ENCODE data around the gene KLHL3.

The KLHL3 gene

DNA sequence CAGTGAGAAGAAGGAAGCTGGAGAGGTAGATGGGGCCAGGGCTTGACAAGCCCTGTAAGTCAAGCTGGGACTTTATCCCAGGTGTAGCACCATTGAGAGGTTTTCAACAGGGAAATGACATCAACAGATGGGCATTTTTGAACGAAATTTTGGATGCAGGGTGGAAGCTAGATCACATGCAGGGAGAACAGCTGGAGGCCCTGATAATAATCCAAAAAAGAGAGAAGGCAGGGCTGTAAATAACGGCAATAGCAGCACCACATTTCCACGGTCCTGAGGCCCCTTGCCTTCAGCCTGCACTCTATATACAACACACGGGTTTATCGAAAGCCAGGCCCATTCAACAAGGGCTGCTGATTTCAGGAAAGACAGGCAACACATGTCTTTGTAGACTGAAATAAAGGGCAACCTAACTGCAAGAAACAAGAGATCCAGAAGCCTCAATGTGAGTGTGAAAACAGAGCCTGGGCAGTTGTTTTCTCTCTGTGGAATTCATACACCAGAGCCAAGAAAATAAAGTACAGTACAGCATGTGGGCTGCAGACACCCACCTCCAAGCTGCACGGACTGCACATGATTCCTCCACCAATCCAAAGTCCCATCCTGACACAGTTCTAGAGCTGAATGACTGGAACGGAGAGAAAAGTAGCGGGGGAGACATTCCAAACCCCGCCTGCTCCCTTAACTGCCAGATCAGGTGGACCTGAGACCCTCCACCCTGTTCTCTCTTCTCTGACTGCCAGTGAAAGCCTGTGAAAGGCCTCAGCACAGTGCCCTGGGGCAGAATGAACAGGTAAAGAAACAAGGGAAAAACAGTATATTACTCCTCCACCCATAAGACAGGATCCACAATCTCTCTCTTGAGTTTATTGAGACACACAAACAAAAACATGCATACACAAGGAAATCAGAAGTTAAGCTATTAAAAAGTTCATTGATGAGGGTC lies 36.3 kb downstream of the KLHL3 start:
- TF ChIP-seq Cebpa-rat (IDR thresholded peaks at IDR 0.05), result no peak
- peaks cover 20% of the 10 kb centered on the region for H3K4me1 ChIP-seq
- no peak overlapping the region for H3K9ac ChIP-seq
- no peaks in the 10 kb centered on the region for H4K20me1 ChIP-seq
- H3K36me3 ChIP-seq, result peaks cover 6% of the 10 kb centered on the region; the same call in 1 of the 2 replicates
- no peaks in the 10 kb centered on the region for H3K9me3 ChIP-seq
- H3K27me3 ChIP-seq, result no peaks in the 10 kb centered on the region
- H3K27ac ChIP-seq, result no peak overlapping the region
- no peak overlapping the region for H3K4me2 ChIP-seq
- H3K4me3 ChIP-seq, result no peak overlapping the region

DNA sequence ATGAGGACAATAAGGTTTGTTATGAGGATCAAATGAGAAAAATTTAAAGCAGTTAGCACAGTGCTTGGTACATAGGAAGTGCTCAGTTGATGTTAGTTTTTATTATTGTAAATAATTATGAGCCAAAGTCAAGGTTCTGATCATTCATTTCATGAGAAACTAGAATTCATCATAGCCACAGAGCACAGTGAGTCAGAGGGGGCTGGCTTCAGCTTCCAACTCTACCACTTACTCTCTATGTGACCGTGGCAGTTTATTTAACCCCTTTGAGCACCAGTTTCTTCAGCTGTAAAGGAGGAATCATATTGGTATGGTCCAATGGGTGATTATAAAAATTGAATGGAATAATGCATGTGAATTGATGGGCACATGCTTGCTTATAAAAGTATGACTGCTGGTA lies 39.4 kb downstream of the KLHL3 start:
- Histone ChIP-seq H4K20me1 (no peaks in the 10 kb centered on the region), H3K36me3 (peaks cover 15% of the 10 kb centered on the region; the same call in 1 of the 2 replicates), H3K9me3 (no peaks in the 10 kb centered on the region), H3K4me1 (peaks cover 20% of the 10 kb centered on the region), H3K9ac (no peak overlapping the region), H3K4me3 (no peak overlapping the region), H3K27me3 (no peaks in the 10 kb centered on the region), H3K4me2 (peak overlapping the region; percentile 74), H3K27ac (peak overlapping the region; percentile 69; the same call in 1 of the 2 replicates)
- TF ChIP-seq Cebpa-rat (IDR thresholded peaks at IDR 0.05), result no peak

DNA sequence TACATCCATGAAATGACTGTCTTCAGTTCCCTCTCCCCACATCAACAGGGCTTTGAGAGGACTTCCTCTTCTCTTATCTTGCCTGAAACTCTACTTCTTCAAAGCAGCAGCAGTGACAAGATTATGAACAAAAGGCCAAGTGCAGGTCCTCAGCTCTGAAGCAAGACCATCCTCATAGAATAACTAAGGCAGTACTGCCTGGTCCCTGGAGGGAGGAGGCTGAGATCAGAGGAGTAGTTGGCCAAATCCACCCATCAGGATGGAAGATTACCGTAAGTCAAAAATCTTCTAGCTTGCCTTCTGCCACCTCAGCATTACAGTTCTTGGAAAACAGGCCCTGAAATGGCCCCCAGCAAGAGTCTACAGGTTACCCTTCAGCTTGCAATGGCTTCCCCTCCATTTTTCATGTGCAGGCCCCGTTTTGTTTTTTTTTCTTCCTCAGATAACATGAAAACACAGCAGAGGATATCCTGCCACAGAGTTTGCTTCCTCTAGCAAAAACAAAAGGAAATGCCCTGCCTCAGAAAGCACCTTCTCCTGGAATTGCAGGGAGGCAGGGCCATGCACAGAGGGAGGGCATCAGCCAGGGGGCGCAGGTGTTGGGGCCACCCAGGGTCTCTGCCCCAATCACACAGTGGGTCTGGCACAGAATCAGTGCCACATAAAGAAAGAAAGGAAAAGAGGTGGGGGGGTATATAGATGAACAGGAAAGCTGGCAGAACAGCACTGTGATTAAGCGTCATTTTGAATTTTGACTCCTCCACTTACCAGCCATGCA lies 40.0 kb downstream of the KLHL3 start:
- Histone ChIP-seq H4K20me1 (no peaks in the 10 kb centered on the region), H3K4me3 (no peak overlapping the region), H3K27me3 (no peaks in the 10 kb centered on the region), H3K4me2 (peak overlapping the region; percentile 74), H3K27ac (peak overlapping the region; percentile 69), H3K4me1 (peaks cover 20% of the 10 kb centered on the region), H3K9ac (peak overlapping the region; percentile 25; the same call in 1 of the 2 replicates), H3K36me3 (peaks cover 15% of the 10 kb centered on the region; the same call in 1 of the 2 replicates), H3K9me3 (no peaks in the 10 kb centered on the region)
- no peak for TF ChIP-seq Cebpa-rat (IDR thresholded peaks at IDR 0.05)

DNA sequence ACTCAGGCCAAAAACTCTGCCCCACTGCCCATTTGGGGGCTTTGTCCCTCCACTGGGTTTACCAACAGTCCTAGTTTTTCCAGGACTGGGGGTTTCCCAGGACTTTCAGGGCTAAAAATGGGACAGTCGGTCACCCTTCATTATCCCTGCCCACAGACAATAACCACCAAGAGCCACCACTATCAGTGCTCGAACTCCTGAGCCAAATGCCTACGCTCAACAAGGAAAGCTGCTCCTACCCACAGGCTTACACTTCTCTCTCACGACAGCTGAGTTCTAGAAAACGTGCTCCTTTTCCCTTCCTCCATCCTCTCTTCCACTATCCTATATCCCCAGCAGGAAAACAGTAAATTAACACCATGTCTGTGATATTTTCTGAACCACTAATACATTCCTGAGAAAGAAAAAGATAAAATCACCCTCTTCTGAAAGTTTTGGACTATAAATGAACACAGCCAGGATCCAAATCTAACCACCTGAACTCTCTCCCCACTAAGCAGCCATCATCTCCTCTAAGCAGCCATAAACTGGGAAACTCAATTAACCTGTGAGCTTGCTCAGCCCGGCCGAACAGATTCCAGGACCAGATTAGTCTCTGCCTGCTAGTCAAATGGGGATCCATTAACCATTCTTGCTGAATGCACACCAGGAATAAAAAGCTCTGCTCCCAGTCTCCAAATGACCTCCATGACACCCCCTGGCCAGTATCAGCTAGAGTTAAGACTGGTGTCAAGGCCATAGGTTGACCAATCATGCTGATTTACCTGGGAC lies 41.8 kb downstream of the KLHL3 start:
- Histone ChIP-seq H4K20me1 (no peaks in the 10 kb centered on the region), H3K4me1 (peaks cover 20% of the 10 kb centered on the region), H3K4me3 (no peak overlapping the region), H3K9ac (no peak overlapping the region), H3K27ac (peak overlapping the region; percentile 69; the same call in 1 of the 2 replicates), H3K9me3 (no peaks in the 10 kb centered on the region; the same call in 1 of the 2 replicates), H3K4me2 (no peak overlapping the region), H3K27me3 (no peaks in the 10 kb centered on the region), H3K36me3 (peaks cover 18% of the 10 kb centered on the region; the same call in 1 of the 2 replicates)
- TF ChIP-seq Cebpa-rat (IDR thresholded peaks at IDR 0.05), result no peak

DNA sequence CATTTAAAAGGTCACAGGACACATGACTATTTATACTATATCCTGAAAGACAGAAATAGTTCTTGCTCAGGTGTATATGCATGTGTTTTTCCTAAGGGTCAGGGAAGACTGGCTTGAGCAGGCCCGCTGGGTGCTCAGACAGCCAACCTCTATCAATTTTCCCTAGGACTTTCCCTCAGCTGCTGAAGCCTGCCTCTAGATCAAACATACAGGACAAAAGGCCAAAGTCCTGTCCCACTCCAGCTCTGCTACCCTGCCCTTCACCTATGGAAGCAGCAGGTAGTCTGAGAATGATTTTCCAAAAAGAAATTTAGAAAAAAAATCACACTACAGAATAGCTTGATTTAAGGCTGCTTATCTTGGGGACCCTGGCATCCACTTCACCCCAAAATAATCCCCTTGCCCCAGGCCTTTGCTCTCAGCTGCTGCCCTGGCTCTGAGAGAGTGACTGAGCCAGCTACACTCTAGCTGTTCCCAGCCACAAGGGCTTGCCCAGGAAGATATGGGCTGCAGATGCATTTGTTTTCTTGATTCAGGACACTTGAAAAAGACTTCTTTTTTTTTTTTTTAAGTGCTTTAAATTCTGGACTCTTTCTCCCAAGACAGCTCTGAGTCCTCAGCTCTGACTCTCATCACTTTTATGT lies 42.5 kb downstream of the KLHL3 start:
- no peak overlapping the region for H3K4me3 ChIP-seq
- H3K27me3 ChIP-seq, result no peaks in the 10 kb centered on the region
- H3K9ac ChIP-seq, result no peak overlapping the region
- H3K36me3 ChIP-seq, result peaks cover 21% of the 10 kb centered on the region; the same call in 1 of the 2 replicates
- no peak overlapping the region for H3K4me2 ChIP-seq
- peaks cover 20% of the 10 kb centered on the region for H3K4me1 ChIP-seq
- TF ChIP-seq Cebpa-rat (IDR thresholded peaks at IDR 0.05), result no peak
- no peaks in the 10 kb centered on the region for H4K20me1 ChIP-seq
- no peaks in the 10 kb centered on the region; the same call in 1 of the 2 replicates for H3K9me3 ChIP-seq
- no peak overlapping the region for H3K27ac ChIP-seq

DNA sequence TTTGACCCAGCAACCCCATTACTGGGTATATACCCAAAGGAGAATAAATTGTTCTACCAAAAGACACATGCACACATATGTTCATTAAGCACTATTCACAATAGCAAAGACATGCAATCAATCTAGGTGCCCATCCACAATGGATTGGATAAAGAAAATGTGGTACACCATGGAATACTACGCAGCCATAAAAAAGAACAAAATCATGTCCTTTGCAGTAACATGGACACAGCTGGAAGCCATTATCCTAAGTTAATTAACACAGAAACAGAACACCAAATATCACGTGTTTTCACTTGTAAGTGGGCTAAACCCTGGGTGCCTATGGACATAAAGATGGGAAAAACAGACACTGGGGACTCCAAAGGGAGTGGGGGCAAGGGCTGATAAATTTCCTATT lies 46.6 kb downstream of the KLHL3 start:
- Histone ChIP-seq H3K36me3 (peaks cover 26% of the 10 kb centered on the region; the same call in 1 of the 2 replicates), H3K4me1 (no peaks in the 10 kb centered on the region), H3K4me2 (no peak overlapping the region), H4K20me1 (no peaks in the 10 kb centered on the region), H3K27me3 (no peaks in the 10 kb centered on the region), H3K4me3 (no peak overlapping the region), H3K27ac (no peak overlapping the region), H3K9me3 (no peaks in the 10 kb centered on the region; the same call in 1 of the 2 replicates), H3K9ac (no peak overlapping the region)
- TF ChIP-seq Cebpa-rat (IDR thresholded peaks at IDR 0.05), result no peak

DNA sequence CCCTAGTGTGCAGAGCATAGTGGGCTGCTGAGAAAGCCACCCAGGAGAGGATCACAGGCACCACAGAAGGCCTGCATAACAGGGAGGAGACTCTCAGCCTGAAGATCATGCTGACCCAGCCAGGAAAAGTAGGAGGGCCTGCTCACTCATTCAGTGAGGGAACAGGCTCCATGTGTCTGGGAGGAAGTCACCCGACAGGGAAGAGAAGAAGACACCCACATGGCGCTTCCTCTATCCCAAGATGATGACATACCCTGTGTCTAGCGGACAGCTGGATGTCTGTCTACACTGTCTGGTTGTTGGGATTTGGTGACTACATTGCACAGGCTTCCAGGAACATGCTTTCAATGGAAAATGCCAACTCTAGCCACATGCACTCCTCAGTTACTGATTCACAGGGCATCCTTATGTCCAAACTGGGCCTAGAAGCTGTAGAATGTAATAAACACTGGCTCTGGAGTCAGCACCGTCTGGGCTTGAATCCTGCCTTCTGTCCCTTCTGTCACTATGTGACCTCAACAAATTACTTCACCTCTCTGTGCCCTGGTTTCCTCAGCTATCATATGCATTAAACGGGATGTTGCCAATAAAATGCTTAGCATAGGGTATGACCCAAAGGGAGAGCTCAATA lies 47.6 kb downstream of the KLHL3 start:
- Histone ChIP-seq H3K27ac (no peak overlapping the region), H3K4me1 (no peaks in the 10 kb centered on the region), H3K4me2 (no peak overlapping the region), H4K20me1 (no peaks in the 10 kb centered on the region), H3K36me3 (peaks cover 26% of the 10 kb centered on the region; the same call in 1 of the 2 replicates), H3K9me3 (no peaks in the 10 kb centered on the region; the same call in 1 of the 2 replicates), H3K4me3 (no peak overlapping the region), H3K9ac (no peak overlapping the region), H3K27me3 (no peaks in the 10 kb centered on the region)
- no peak for TF ChIP-seq Cebpa-rat (IDR thresholded peaks at IDR 0.05)

DNA sequence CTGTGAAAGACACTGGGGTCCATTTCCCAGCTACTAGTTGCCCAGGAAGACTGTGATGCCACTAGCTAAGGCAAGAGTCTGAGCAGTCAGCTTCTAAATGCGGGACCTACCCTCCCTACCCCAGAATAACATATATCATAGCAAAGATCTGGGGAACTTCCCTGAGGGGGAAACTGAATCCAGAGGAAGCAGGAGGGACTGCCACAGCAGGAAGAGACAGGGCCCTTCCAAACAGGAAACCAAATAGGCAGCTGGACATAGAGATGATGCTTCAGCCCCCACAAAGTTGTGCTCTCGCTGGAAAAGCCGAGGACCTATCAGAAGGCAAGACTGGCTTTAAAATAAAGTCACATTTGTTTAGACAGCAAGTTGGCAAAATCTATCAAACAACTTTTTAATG lies 51.1 kb downstream of the KLHL3 start:
- no peak overlapping the region for H3K4me2 ChIP-seq
- no peak overlapping the region for H3K4me3 ChIP-seq
- H3K27ac ChIP-seq, result no peak overlapping the region
- no peak overlapping the region for H3K9ac ChIP-seq
- H3K4me1 ChIP-seq, result no peaks in the 10 kb centered on the region
- H3K27me3 ChIP-seq, result no peaks in the 10 kb centered on the region
- TF ChIP-seq Cebpa-rat (IDR thresholded peaks at IDR 0.05), result no peak
- peaks cover 13% of the 10 kb centered on the region; the same call in 1 of the 2 replicates for H3K36me3 ChIP-seq
- H4K20me1 ChIP-seq, result no peaks in the 10 kb centered on the region
- no peaks in the 10 kb centered on the region; the same call in 1 of the 2 replicates for H3K9me3 ChIP-seq

Data from BLaER1 (cell line).